Neural progenitor cell (in vitro differentiated cells): Measurements from ENCODE around the gene SF3B6. TPM values are rescaled to one million over a fixed set of nuclear protein-coding genes. Genes with fewer than 3 reads are reported as not detected.
A peak's percentile ranks its signal among the peaks of the same experiment; 100 is the strongest.

Experiments
- DNase-seq: peaks from one replicate; pipeline ENCODE4 v3.0.0-alpha.2; 2016; ENCODE audit warnings: low spot score
- H2AFZ ChIP-seq: fragments of 200-600 bp; sonication (generic); replicated peaks from 2 replicates; pipeline ENCODE4 v1.6.1; 2016; ENCODE audit warnings: antibody characterized with exemption
- H3F3A ChIP-seq: fragments of 200-600 bp; sonication (generic); 2 replicates; pipeline ENCODE4 v1.6.1; 2016; ENCODE audit warnings: antibody characterized with exemption, low read depth
- H3K27ac ChIP-seq: fragments of 200-600 bp; sonication (generic); 2 replicates; pipeline ENCODE4 v1.5.1; 2016; ENCODE audit warnings: mild to moderate bottlenecking
- H3K27me3 ChIP-seq: fragments of 200-600 bp; sonication (generic); 2 replicates; pipeline ENCODE4 v1.6.1; 2016; ENCODE audit warnings: mild to moderate bottlenecking, moderate library complexity
- H3K36me3 ChIP-seq: fragments of 200-600 bp; sonication (generic); 2 replicates; pipeline ENCODE4 v1.5.1; 2016
- H3K4me1 ChIP-seq: fragments of 200-600 bp; sonication (generic); 2 replicates; pipeline ENCODE4 v1.6.1; 2016; ENCODE audit warnings: mixed run types
- H3K4me2 ChIP-seq: fragments of 200-600 bp; sonication (generic); 2 replicates; pipeline ENCODE4 v1.6.1; 2016
- H3K4me3 ChIP-seq: fragments of 200-600 bp; sonication (generic); 2 replicates; pipeline ENCODE4 v1.5.1; 2016
- H3K79me2 ChIP-seq: fragments of 200-600 bp; sonication (generic); 2 replicates; pipeline ENCODE4 v1.6.1; 2016; ENCODE audit warnings: low read depth
- H3K9ac ChIP-seq: fragments of 200-600 bp; sonication (generic); 2 replicates; pipeline ENCODE4 v1.6.1; 2016
- H3K9me3 ChIP-seq: fragments of 200-600 bp; sonication (generic); 2 replicates; pipeline ENCODE4 v1.5.1; 2016; ENCODE audit warnings: low read depth
- H4K20me1 ChIP-seq: fragments of 200-600 bp; sonication (generic); 2 replicates; pipeline ENCODE4 v1.6.1; 2016; ENCODE audit warnings: low read depth
- H3K27ac Mint-ChIP-seq: 3 replicates; pipeline ENCODE4 v1.8.0; 2021; ENCODE audit warnings: mixed read lengths
- H3K27me3 Mint-ChIP-seq: 2 replicates; pipeline ENCODE4 v1.8.0; 2022; ENCODE audit warnings: low read depth, mild to moderate bottlenecking, inconsistent platforms, moderate library complexity, mixed read lengths; ENCODE audit not compliant: insufficient read depth
- H3K36me3 Mint-ChIP-seq: 3 replicates; pipeline ENCODE4 v1.8.0; 2021; ENCODE audit warnings: mixed read lengths
- H3K4me1 Mint-ChIP-seq: 3 replicates; pipeline ENCODE4 v1.8.0; 2021; ENCODE audit warnings: mixed read lengths
- H3K4me3 Mint-ChIP-seq: 3 replicates; pipeline ENCODE4 v1.8.0; 2021; ENCODE audit warnings: mild to moderate bottlenecking, moderate library complexity, mixed read lengths
- H3K9me3 Mint-ChIP-seq: 3 replicates; pipeline ENCODE4 v1.8.0; 2020; ENCODE audit warnings: mixed read lengths
- EZH2 ChIP-seq: fragments of 200-600 bp; sonication (generic); IDR thresholded peaks from 2 replicates; pipeline ENCODE4 v1.6.1; 2017; ENCODE audit warnings: antibody characterized with exemption, mild to moderate bottlenecking, moderate library complexity
- EZH2phosphoT487 ChIP-seq: fragments of 200-600 bp; sonication (generic); IDR thresholded peaks from 2 replicates; pipeline ENCODE4 v1.6.1; 2017; ENCODE audit warnings: antibody characterized with exemption
- total RNA-seq: library from RNA; depleted of rRNA; stranded (reverse); fragments of >200 nt; gene quantifications from 2 replicates; pipeline ENCODE4 v1.2.3, GENCODE V29; 2015; ENCODE audit warnings: low replicate concordance
- TF ChIP-seq, protein P1 (sequence below): fragments of 200-600 bp; sonication (generic); IDR thresholded peaks from 2 replicates; pipeline ENCODE4 v1.5.1; 2017; ENCODE audit warnings: antibody characterized with exemption, mild to moderate bottlenecking

SF3B6 gene
- total RNA-seq, 1 donor from 2014 or later: 329 TPM

DNA sequence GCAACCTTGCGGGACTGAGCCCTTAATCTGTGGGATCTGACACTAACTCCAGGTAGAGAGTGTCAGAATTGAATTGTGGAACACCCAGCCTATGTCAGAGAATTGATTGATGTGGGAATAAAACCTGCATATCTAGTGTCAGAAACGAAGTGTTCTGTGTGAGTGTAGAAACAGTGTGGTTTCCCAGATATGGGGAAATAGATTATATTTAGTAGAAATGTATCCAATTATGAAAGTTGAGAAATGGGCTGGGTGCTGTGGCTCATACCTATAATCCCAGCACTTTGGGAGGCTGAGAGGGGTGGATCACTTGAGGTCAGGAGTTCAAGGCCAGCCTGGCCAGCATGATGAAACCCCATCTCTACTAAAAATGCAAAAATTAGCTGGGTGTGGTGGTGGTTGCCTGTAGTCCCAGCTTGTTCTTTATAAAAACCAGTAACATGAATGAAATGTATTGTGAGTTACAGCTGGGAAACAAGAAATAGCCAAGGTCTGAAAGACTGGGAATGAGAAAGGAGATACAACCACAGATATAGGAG, 12.8 kb upstream of the SF3B6 start:
- Histone ChIP-seq H3K4me3 (no peak overlapping the region), H3K9ac (no peak overlapping the region), H3K27me3 (no peaks in the 10 kb centered on the region), H3K4me2 (no peak overlapping the region), H2AFZ (no peak overlapping the region), H3K27ac (no peak overlapping the region), H3K79me2 (no peaks in the 10 kb centered on the region), H3K4me1 (peaks cover 5% of the 10 kb centered on the region), H3F3A (peaks cover 18% of the 10 kb centered on the region), H4K20me1 (no peaks in the 10 kb centered on the region), H3K9me3 (no peaks in the 10 kb centered on the region), H3K36me3 (no peaks in the 10 kb centered on the region)
- Mint-ChIP-seq H3K4me3 (no peak overlapping the region), H3K27ac (no peak overlapping the region), H3K36me3 (peaks cover 4% of the 10 kb centered on the region), H3K9me3 (no peaks in the 10 kb centered on the region), H3K4me1 (peaks cover 10% of the 10 kb centered on the region), H3K27me3 (peaks cover 2% of the 10 kb centered on the region)
- no peak for DNase-seq
- no peak for TF ChIP-seq EZH2phosphoT487
- TF ChIP-seq EZH2: no peak
- TF ChIP-seq, protein P1, sequence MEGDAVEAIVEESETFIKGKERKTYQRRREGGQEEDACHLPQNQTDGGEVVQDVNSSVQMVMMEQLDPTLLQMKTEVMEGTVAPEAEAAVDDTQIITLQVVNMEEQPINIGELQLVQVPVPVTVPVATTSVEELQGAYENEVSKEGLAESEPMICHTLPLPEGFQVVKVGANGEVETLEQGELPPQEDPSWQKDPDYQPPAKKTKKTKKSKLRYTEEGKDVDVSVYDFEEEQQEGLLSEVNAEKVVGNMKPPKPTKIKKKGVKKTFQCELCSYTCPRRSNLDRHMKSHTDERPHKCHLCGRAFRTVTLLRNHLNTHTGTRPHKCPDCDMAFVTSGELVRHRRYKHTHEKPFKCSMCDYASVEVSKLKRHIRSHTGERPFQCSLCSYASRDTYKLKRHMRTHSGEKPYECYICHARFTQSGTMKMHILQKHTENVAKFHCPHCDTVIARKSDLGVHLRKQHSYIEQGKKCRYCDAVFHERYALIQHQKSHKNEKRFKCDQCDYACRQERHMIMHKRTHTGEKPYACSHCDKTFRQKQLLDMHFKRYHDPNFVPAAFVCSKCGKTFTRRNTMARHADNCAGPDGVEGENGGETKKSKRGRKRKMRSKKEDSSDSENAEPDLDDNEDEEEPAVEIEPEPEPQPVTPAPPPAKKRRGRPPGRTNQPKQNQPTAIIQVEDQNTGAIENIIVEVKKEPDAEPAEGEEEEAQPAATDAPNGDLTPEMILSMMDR: no peak

DNA sequence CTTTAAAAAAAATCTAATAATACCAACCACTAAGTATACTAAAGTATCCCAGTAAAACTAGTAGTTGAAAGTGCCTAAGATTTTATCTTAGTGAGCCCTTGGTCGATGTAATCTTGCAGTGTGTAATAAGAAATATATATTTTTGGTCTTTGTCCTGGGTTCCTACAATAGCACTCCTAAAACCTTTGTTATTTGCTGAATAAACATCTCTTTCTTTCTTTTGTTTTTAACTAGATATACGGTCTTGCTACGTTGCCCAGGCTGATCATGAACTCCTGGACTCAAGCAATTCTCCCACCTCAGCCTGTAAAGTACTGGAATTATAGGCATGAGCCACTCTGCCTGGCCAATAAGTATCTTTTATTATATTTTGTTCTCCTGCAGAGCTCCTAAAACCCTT, 10.9 kb upstream of the SF3B6 start:
- H3K4me1 ChIP-seq: peaks cover 12% of the 10 kb centered on the region
- no peak overlapping the region for H3K4me3 ChIP-seq
- no peaks in the 10 kb centered on the region for H3K36me3 ChIP-seq
- no peak overlapping the region for H2AFZ ChIP-seq
- H3K27me3 ChIP-seq: no peaks in the 10 kb centered on the region
- H4K20me1 ChIP-seq: no peaks in the 10 kb centered on the region
- peaks cover 30% of the 10 kb centered on the region for H3F3A ChIP-seq
- Mint-ChIP-seq H3K4me3 (no peak overlapping the region), H3K27me3 (peaks cover 4% of the 10 kb centered on the region), H3K36me3 (peaks cover 6% of the 10 kb centered on the region), H3K9me3 (no peaks in the 10 kb centered on the region), H3K4me1 (peaks cover 20% of the 10 kb centered on the region), H3K27ac (no peak overlapping the region)
- DNase-seq: no peak
- H3K4me2 ChIP-seq: no peak overlapping the region
- no peak overlapping the region for H3K9ac ChIP-seq
- TF ChIP-seq, protein P1: no peak
- TF ChIP-seq EZH2: no peak
- TF ChIP-seq EZH2phosphoT487: no peak
- H3K27ac ChIP-seq: no peak overlapping the region
- peaks cover 8% of the 10 kb centered on the region for H3K79me2 ChIP-seq
- H3K9me3 ChIP-seq: no peaks in the 10 kb centered on the region

DNA sequence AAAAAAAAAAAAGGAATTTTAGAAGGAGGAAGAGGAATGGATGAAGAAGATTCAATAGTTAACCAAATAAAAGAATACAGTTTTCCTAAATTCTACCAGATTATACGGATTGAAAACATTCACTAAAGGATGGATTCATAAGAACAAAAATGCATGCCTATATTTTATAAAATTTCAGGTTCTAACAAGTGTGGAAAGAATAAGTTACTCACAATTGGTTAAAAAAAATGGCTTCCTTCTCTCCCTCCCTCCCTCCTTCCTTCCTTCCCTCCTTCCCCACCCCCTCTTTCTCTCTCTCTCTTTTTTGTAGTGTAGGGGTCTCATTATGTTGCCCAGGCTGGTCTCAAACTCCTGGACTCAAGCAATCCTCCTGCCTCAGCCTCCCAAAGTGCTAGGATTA, 10.1 kb upstream of the SF3B6 start:
- Histone ChIP-seq H4K20me1 (no peaks in the 10 kb centered on the region), H3K36me3 (no peaks in the 10 kb centered on the region), H3K4me3 (no peak overlapping the region), H2AFZ (no peak overlapping the region), H3K79me2 (peaks cover 8% of the 10 kb centered on the region), H3K9me3 (no peaks in the 10 kb centered on the region), H3F3A (peaks cover 30% of the 10 kb centered on the region), H3K4me1 (peaks cover 12% of the 10 kb centered on the region), H3K4me2 (no peak overlapping the region), H3K9ac (no peak overlapping the region), H3K27me3 (no peaks in the 10 kb centered on the region), H3K27ac (no peak overlapping the region)
- Mint-ChIP-seq H3K9me3 (no peaks in the 10 kb centered on the region), H3K4me3 (peak overlapping the region; percentile 46), H3K27me3 (peaks cover 4% of the 10 kb centered on the region), H3K4me1 (peaks cover 20% of the 10 kb centered on the region), H3K36me3 (peaks cover 10% of the 10 kb centered on the region), H3K27ac (no peak overlapping the region)
- TF ChIP-seq EZH2 (no peak), EZH2phosphoT487 (no peak)
- TF ChIP-seq, protein P1: no peak
- DNase-seq: no peak
